HPDE6-E6E7 (cell line): ENCODE data around the gene PDZD8.
"Not testable (repeated sequence)": the region's sequence is repeated elsewhere in the genome, so short reads cannot be mapped to it uniquely, and the experiment has no call there.

Experiments used
- DNase-seq: peaks from one replicate; pipeline ENCODE4 v3.0.0; 2011; ENCODE audit warnings: missing footprints; ENCODE audit errors: extremely low spot score

Gene PDZD8

DNA sequence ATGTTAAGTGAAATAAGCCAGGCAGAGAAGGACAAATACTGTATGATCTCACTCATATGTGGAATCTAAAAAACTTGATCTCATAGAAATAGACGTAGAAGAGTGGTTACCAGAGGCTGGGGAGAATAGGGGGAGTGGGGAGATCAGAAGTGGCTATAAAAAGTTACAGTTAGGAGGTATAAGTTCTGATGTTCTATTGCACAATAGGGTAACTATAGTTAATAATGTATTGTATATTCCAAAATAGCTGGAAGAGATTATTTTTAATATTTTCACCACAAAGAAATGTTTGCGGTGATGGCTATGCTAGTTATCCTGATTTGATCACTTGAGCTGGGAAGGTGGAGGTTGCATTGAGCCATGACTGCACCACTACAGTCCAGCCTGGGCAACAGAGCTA is 80.5 kb downstream of the PDZD8 start:
- no peak for DNase-seq

DNA sequence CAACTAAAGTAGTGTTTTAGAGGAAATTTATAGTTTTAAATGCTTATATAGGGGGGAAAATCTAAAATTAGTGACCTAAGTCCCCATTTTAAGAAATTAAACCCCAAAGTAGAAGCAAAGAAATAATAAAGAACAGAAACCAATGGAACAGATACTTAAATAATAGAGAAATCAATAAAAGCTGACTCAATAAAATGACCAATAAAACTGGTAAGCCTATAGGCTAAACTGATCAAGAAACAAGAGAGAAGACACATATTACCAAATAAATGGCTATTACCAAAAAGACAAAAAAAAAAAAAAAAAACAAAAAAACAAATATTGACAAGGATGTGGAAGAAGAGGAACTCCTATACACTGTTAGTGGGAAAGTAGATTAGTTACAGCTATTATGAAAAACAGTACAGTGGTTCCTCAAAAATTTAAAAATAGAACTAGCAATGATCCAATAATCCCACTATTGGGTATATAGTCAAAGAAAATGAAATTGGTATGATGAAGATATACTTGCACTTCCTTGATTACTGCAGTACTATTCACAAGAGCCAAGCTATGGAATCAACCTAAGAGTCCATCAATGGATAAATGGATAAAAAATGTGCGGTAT is 81.1 kb downstream of the PDZD8 start:
- no peak for DNase-seq

DNA sequence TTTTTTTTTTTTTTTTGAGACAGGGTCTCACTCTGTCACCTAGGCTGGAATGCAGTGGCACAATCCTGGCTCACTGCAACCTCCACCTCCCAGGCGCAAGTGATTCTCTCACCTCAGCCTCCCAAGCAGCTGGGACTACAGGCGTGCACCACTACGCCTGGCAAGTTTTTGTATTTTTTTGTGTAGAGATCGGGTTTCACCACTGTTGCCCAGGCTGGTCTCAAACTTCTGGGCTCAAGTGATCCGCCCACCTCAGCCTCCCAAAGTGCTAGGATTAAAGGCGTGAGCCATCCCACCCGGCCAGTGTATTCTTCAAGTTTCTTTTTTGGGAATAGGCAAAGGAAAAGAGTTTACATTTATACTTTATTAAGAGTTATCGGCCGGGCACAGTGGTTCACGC is 84.4 kb downstream of the PDZD8 start:
- DNase-seq: not testable (repeated sequence)

GRCh38 chr10:117284716-117285494 is 90.3 kb downstream of the PDZD8 start:
- no peak for DNase-seq

DNA sequence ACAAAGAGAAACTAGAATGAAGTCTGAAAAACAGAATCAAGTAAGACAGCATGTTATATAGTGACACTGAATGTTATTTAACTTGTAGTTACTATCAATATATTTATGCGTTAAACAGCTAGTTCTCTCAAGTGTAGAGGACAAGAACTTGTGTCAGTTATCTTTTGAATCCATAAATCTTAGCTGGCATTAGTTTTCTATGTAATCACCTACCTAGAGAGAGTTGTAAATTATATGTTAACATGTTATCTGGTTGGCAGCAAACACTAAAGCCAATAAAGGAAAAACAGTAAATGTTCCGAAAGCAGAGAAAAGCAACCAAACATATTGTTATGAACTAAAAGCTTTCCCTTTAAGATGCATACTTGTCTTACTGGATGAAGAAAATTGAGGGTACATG is 97.6 kb downstream of the PDZD8 start:
- DNase-seq: no peak

GRCh38 chr10:117275121-117275520 is 100.1 kb downstream of the PDZD8 start:
- no peak for DNase-seq

DNA sequence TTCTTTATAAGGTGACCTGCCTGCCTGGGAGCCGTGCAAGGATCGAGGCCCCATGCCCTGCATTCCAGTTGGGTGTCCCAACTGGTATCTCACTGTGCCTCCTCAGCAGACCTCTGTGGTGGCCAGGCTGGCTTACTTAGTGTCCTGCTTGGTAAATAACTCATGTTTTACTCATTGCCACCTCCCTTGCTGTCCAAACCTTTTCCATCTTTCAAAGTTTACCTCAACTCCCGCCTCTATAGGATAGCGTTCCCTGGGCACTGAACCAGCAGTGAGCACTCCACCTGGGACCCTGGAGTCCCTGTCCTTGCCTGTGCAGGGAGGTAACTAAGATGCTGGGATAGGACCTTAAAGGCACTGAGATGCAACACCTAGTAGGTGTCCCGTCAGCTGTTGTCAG is 100.7 kb downstream of the PDZD8 start:
- DNase-seq: no peak

- no peak for DNase-seq
Measured at GRCh38 chr10:117273980-117274379, 101.3 kb downstream of the PDZD8 start.

- peak; percentile 7 for DNase-seq
Measured at GRCh38 chr10:117272195-117273076, 102.8 kb downstream of the PDZD8 start.

DNA sequence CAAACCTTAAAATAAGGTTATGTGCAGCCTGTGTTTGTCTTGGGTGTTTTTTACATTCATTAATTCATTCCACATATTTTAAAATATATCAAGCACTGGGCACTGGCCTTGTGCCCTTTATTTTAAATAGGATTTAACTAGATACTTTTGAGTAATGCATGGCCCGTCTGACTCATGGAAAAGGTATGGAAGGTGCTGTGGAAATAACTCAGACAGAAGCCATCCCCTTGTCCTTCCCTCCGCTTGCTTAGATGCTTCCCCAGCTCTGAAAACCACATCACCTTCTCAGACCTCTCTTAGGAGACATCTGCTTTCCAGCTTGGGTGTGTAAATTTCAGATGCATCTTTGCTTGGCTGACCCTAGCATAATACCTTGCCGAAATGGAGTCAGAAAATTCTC is 103.8 kb downstream of the PDZD8 start:
- DNase-seq: peak; percentile 12

DNA sequence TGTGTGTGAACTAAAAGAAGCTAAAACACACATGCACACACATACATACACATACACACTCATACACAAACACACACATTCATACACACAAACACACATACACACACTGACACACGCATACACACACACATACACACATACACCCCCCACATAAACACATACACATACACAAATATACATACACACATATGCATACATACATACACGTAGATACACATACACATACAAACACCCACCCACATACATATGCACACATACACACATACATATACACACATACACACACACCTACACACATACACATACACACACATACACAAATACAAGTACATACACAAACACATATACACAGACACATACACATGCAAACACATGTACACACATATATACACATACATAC is 106.3 kb downstream of the PDZD8 start:
- no peak for DNase-seq

DNA sequence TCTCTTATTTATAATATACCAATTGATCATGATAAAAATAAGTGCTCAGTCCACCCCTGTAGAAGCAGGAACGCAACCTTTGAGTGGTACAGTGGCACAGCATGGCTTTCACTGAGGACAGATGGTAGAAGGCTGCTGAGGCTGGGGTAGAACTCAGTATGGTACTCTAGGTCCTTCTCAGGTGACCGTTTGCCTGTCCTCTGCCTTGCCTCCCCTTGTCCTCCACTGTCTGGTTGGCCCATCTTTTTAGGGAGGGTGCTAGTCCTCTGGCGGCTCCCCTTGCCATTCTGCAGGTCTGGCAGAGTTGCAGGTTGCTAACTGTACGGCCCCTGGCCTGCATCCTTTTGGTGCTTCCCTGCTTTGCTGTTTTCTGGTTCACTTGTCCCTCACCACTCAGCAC is 107.0 kb downstream of the PDZD8 start:
- no peak for DNase-seq

DNA sequence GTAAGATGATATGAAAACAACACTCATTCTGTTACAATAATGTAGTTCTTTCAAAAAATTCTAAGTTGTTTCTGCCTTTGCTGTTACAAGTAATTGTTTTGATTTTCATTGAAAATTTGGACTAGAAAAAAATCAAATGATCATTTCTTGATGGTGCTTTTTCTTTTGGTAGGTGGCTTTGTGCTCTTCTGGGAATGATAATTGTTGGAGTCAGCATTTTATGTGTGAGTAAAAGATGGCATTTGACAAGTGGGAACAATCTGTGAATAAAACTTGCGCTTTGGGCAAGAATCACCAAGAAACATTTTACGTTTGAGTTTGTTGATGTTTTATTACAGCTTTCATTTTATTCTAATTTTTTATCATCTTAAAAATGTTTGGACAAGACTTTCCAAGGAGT is 108.4 kb downstream of the PDZD8 start:
- no peak for DNase-seq

- no peak for DNase-seq
Measured at GRCh38 chr10:117266400-117266799, 108.8 kb downstream of the PDZD8 start.

GRCh38 chr10:117264782-117265181 is 110.5 kb downstream of the PDZD8 start:
- DNase-seq: no peak

- DNase-seq: no peak
Measured at GRCh38 chr10:117262903-117263293, 112.3 kb downstream of the PDZD8 start.

DNA sequence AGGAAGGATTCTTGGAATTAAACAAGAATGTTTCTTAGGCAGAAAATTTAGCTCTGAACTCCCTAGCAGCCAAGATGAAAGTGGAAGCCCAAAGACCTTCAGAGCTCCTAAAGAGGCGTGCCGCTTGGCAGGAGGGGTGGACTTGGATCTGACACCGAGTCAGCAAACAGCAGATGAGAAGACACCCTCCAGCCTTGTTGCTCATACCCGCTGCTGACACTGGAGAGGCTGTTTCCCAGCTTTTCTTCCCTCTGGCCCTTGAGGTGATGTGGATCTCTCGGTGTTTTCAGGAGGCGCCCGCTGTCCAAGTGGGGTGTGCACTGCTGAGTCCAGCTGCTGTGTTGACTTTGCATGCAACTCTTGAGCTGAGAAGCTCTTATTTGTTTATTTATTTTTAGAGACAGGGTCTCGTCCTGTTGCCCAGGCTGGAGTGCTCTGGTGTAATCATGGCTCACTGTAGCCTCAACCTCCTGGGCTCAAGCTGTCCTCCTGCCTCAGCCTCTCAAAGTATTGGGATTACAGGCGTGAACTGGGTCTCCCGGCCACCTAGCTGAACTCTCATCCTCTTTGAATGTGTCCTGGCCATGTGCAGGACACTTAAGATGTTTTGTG is 112.8 kb downstream of the PDZD8 start:
- no peak for DNase-seq

DNA sequence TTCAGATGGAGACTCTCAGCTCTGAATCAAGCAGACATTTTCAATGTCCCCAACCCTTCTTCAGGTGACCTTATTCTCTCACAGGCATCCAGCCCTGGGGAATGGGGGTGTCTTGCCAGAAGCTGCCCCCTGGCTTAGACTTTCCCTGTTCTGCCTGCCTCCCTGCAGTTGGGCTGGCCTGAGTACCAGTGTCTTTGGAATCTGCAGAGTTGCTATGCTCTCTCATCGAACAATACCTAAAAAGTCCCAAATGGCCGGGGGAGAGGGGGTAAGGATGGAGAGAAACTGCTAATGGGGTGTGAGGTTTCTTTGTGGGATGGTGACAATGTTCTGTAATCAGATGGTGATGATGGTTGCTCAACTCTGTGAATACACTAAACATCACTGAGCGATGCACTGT is 113.7 kb downstream of the PDZD8 start:
- DNase-seq: no peak

DNA sequence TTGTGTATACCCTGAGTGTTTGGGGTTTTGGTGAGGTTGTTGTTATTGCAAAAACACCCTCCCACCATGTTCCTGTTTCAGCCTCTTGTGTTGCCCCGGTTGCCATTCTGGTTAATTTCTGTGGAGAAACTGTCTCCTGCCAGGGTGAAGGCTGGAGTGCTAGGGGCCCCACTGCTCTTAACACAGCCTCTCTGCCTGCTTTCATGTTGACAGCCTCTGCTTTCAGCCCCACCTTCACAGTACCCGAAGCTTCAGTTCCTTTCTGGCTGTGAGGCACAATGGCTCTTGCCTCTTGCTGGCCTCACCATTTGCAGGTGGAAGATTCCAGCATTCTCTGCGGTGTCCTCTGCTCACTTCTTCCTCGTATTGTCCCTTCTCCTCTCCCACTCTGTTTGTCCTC is 115.2 kb downstream of the PDZD8 start:
- DNase-seq: no peak

DNA sequence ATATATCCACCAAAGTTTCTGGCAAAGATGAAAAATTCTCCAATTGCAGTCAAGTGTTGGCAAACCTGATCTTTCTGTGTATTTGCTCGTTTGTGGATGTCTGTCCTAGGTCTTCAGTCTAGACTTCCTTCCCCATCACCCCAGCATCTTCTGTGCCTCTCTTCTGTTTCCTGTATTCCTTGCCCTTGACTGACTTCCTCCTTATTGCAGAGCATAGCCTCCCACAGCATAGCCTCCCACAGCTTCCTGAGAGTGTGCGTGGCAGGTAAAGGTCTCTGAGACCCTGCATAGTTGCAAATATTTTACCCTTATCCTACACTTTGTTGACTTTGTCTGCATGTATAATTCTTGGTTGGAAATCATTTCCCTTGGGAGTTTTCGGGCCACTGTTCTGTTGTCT is 116.0 kb downstream of the PDZD8 start:
- no peak for DNase-seq

DNA sequence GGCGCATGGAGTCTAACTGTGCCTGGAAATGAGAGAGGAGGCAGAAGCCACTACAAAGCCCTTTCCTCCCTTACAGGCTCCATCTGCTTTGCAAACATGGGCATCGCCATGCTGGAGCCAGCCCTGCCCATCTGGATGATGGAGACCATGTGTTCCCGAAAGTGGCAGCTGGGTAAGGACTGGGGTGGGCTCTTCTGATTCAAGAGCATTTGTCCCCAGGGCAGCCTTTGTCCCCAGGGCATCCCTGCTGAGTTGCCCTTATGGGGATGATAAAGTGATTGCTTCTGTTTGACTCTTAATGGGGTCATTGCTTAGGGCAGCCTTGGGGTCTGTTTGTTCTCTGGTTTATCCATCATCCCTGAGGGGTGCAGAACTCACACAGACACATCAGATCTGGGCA is 117.5 kb downstream of the PDZD8 start:
- no peak for DNase-seq

GRCh38 chr10:117256910-117257309 is 118.3 kb downstream of the PDZD8 start:
- DNase-seq: no peak
